ENCODE data around the gene TRIM44. TPM values are rescaled to one million over a fixed set of nuclear protein-coding genes. Genes with fewer than 3 reads are reported as not detected.

Gene TRIM44
- total and polyA plus RNA-seq, 12 donors = 5.5 to 89.8 (median 34.1) TPM

DNA sequence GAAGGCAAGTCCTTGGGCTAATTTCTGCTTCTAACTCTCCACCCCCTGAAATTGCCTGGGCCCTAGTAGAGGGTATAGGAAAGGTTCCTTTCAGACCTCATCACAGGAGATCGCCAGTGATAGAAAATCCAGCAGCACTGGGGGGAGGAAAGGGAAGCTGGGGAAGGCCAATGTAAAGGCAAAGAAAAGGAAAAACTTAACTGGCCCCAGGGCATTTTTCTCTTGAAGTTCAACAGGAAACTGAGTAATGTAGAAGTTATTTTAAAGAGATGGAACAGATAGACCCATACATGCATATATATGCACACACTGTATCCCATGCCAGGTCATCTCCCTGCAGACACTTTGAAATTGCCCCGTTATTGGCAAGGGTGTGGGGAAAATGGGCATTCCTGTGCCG, 134.0 kb downstream of the TRIM44 start:
- intact Hi-C loops (cut with DNase I) = no loop called here
- TF ChIP-seq, protein P1, sequence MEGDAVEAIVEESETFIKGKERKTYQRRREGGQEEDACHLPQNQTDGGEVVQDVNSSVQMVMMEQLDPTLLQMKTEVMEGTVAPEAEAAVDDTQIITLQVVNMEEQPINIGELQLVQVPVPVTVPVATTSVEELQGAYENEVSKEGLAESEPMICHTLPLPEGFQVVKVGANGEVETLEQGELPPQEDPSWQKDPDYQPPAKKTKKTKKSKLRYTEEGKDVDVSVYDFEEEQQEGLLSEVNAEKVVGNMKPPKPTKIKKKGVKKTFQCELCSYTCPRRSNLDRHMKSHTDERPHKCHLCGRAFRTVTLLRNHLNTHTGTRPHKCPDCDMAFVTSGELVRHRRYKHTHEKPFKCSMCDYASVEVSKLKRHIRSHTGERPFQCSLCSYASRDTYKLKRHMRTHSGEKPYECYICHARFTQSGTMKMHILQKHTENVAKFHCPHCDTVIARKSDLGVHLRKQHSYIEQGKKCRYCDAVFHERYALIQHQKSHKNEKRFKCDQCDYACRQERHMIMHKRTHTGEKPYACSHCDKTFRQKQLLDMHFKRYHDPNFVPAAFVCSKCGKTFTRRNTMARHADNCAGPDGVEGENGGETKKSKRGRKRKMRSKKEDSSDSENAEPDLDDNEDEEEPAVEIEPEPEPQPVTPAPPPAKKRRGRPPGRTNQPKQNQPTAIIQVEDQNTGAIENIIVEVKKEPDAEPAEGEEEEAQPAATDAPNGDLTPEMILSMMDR (IDR thresholded peaks at IDR 0.05) = no peak
- no peak for TF ChIP-seq POLR2A (IDR thresholded peaks at IDR 0.05)
- Histone ChIP-seq H3K9me3 (replicated peaks in 1 of 3) (no peaks in the 10 kb centered on the region), H3K36me3 (replicated peaks in 1 of 2) (no peaks in the 10 kb centered on the region), H3K27ac (no peak overlapping the region), H3K27me3 (no peaks in the 10 kb centered on the region), H3K4me3 (no peak overlapping the region), H3K4me1 (replicated peaks in 1 of 2) (peaks cover 0 to 6% of the 10 kb centered on the region in 2 donors)
- WGBS, 4 donors = 71 to 92% (median 87%) methylated on average over 3 of the region's 3 CpGs
- DNase-seq = no peak

DNA sequence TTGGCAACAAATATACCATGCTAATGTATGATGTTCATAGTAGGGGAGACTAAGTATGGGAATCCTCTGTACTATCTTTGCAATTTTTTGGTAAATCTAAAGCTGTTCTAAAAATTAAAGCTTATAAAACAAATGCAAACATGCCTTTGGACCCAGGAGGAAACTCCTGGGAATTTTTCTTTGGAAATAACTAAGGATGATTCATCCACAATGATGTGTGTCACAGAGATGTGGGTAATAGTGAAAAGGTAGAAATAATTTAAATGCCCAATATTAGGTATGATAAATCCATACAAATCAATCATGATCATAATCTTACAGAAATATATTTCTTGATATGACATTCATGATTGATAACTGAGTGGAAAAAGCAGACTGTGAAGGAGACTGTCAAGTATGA, 135.8 kb downstream of the TRIM44 start:
- Histone ChIP-seq H3K36me3 (replicated peaks in 1 of 2) (no peaks in the 10 kb centered on the region), H3K27ac (no peak overlapping the region), H3K4me1 (replicated peaks in 1 of 2) (no peaks in the 10 kb centered on the region), H3K9me3 (replicated peaks in 1 of 3) (no peaks in the 10 kb centered on the region), H3K4me3 (no peak overlapping the region), H3K27me3 (no peaks in the 10 kb centered on the region)
- TF ChIP-seq POLR2A (IDR thresholded peaks at IDR 0.05) = no peak
- TF ChIP-seq, protein P1 (IDR thresholded peaks at IDR 0.05) = no peak
- DNase-seq = no peak
- intact Hi-C loops (cut with DNase I) = no loop called here

DNA sequence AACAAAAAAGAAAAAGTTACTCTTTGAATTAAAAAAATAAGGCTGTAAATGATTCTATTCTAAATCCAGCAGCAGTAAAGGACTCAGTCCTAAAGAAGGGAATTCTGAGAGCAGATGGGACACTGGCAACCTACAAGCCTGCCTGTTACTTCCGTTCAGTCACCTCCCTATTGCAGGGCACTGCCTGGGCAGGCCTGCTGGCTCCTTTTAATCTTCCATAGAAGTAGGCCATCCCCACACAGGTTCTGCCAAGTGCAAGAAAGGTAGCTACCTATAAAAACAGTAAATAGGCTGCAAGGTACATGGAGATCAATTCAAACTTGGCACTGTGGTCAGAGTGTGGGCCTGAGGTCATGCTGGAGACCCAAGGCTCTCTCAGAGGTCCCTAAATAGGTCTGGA, 136.4 kb downstream of the TRIM44 start:
- Histone ChIP-seq H3K9me3 (replicated peaks in 1 of 3) (no peaks in the 10 kb centered on the region), H3K4me1 (replicated peaks in 1 of 2) (no peaks in the 10 kb centered on the region), H3K27me3 (no peaks in the 10 kb centered on the region), H3K36me3 (replicated peaks in 1 of 2) (no peaks in the 10 kb centered on the region), H3K4me3 (no peak overlapping the region), H3K27ac (no peak overlapping the region)
- no peak for DNase-seq
- intact Hi-C loops (cut with DNase I) = no loop called here
- 88 to 100% (median 90%) methylated on average over 1 of the region's 1 CpG for WGBS, 4 donors
- TF ChIP-seq, protein P1 (IDR thresholded peaks at IDR 0.05) = no peak
- TF ChIP-seq POLR2A (IDR thresholded peaks at IDR 0.05) = no peak

DNA sequence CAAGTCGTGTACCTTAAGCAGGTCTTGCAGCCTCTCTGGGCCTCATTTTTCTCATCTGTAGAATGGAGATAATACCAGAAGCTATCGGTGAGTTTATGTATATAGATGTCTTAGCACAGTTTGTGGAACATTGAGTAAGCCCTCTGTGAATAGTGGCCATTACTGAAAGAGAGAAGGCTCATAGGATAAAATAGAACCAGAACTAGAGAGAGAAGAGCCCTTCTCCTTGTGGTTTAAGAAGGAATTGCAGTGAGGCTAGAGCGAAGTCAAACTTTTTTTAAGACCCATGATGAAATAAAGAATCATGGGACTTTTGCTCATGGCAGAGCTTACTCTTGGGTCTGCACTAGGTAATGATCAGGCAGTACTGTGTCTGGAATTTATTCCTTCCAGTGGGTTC, 137.1 kb downstream of the TRIM44 start:
- no peaks in the 10 kb centered on the region for H3K27me3 ChIP-seq
- no peak overlapping the region for H3K27ac ChIP-seq
- 96 to 100% (median 98%) methylated on average over 3 of the region's 3 CpGs for WGBS, 4 donors
- TF ChIP-seq, protein P1 (IDR thresholded peaks at IDR 0.05) = peak in 1 of 6 experiments; percentile 10
- TF ChIP-seq POLR2A (IDR thresholded peaks at IDR 0.05) = no peak
- intact Hi-C loops (cut with DNase I) = no loop called here
- no peak for DNase-seq
- H3K4me3 ChIP-seq = no peak overlapping the region
- H3K36me3 ChIP-seq (replicated peaks in 1 of 2) = no peaks in the 10 kb centered on the region
- H3K9me3 ChIP-seq (replicated peaks in 1 of 3) = no peaks in the 10 kb centered on the region
- H3K4me1 ChIP-seq (replicated peaks in 1 of 2) = no peaks in the 10 kb centered on the region
